Thymus (tissue), 11 donors: ENCODE measurements around the gene SPRYD4. TPM values are rescaled to one million over a fixed set of nuclear protein-coding genes. Genes with fewer than 3 reads are reported as not detected.
"Not testable (repeated sequence)": the region's sequence is repeated elsewhere in the genome, so short reads cannot be mapped to it uniquely, and the experiment has no call there.

Experiments used
- DNase-seq, 9 donors: peaks; one replicate each; pipeline ENCODE4 v3.0.0-alpha.2; 2013; ENCODE audit warnings: low spot score in 9 of 9, low read depth in 6 of 9, missing footprints in 1 of 9
- H3K27ac ChIP-seq, 2 donors: one replicate each; pipeline ENCODE4 v1.5.1; 2013; ENCODE audit warnings: control low read depth in 1 of 2, low read depth in 1 of 2, low read length in 1 of 2, mild to moderate bottlenecking in 1 of 2, moderate library complexity in 1 of 2
- H3K27me3 ChIP-seq, 2 donors: one replicate each; pipeline ENCODE4 v1.5.1; 2013; ENCODE audit warnings: low read length in 1 of 2; ENCODE audit not compliant: control insufficient read depth in 2 of 2, insufficient read depth in 1 of 2
- H3K36me3 ChIP-seq, 2 donors: one replicate each; pipeline ENCODE4 v1.5.1; 2013; ENCODE audit warnings: low read length in 1 of 2, mild to moderate bottlenecking in 1 of 2, moderate library complexity in 1 of 2; ENCODE audit not compliant: control insufficient read depth in 2 of 2, insufficient read depth in 2 of 2
- H3K4me1 ChIP-seq, 2 donors: one replicate each; pipeline ENCODE4 v1.5.1; 2013; ENCODE audit warnings: low read length in 2 of 2; ENCODE audit not compliant: control insufficient read depth in 2 of 2, insufficient read depth in 2 of 2
- H3K4me3 ChIP-seq, 2 donors: one replicate each; pipeline ENCODE4 v1.5.1; 2013; ENCODE audit warnings: low read length in 2 of 2, control low read depth in 1 of 2, mild to moderate bottlenecking in 1 of 2
- H3K9me3 ChIP-seq, 2 donors: one replicate each; pipeline ENCODE4 v1.5.1; 2013; ENCODE audit warnings: low read length in 1 of 2, mild to moderate bottlenecking in 1 of 2; ENCODE audit not compliant: control insufficient read depth in 2 of 2, insufficient read depth in 1 of 2
- WGBS: extraction: QIAGEN DNeasy Blood & Tissue Kit; methylation state at CpG from one replicate; pipeline ENCODE4 v1.1.7; 2013; 5-methylcytosine and 5-hydroxymethylcytosine counted together
- polyA plus RNA-seq: library from polyadenylated mRNA; stranded (reverse); fragments of 200-250 nt; gene quantifications from one replicate; pipeline ENCODE4 v1.2.3, GENCODE V29; 2013
- total RNA-seq: library from RNA; stranded (reverse); fragments of 120-200 nt; gene quantifications from one replicate; pipeline ENCODE4 v1.2.4, GENCODE V29; 2013
- donor health status: healthy.

The SPRYD4 gene
- total and polyA plus RNA-seq, 2 donors = 1.2 to 1.8 TPM

DNA sequence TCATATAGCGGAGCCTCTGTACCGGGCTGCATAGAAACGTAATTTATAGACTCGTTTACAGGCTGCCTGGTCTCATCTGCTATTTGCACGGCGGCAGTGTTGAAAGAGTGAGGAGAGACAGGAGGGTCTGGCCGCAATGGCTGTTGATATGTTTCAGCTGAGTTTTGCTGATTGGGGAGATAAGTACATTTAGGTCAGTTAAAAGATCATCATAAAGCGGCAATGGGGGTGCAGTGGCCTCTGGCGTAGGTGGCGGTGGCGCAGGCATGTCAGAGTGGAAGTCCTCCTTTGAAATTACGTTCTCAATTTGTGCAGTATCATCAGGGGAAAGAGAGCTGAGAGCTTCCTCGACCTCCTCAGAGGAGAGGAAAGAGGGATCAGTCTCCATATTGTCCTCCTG lies 31.5 kb downstream of the SPRYD4 start:
- DNase-seq, H3K4me3 ChIP-seq, H3K4me1 ChIP-seq, H3K36me3 ChIP-seq, H3K9me3 ChIP-seq, H3K27ac ChIP-seq: not testable (repeated sequence)
- H3K27me3 ChIP-seq = peaks cover 0 to 27% of the 10 kb centered on the region in 2 donors
- WGBS = 88% methylated on average over 13 of the region's 13 CpGs

DNA sequence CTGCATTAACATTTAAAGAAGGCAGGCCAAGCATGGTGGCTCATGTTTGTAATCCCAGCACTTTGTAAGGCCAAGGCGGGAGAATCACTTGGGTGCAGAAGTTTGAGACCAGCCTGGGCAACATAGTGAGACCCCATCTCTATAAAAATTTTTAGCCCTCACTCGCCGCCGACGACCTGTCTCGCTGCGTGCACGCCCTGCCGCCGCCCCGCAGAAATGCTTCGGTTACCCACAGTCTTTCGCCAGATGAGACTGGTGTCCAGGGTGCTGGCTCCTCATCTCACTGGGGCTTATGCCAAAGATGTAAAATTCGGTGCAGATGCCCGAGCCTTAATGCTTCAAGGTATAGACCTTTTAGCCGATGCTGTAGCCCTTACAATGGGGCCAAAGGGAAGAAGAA lies 42.4 kb downstream of the SPRYD4 start:
- Histone ChIP-seq H3K4me1 (no peaks in the 10 kb centered on the region), H3K9me3 (no peaks in the 10 kb centered on the region), H3K27ac (no peak overlapping the region), H3K36me3 (no peaks in the 10 kb centered on the region), H3K27me3 (no peaks in the 10 kb centered on the region), H3K4me3 (no peak overlapping the region)
- WGBS = 98% methylated on average over 16 of the region's 16 CpGs
- no peak for DNase-seq

DNA sequence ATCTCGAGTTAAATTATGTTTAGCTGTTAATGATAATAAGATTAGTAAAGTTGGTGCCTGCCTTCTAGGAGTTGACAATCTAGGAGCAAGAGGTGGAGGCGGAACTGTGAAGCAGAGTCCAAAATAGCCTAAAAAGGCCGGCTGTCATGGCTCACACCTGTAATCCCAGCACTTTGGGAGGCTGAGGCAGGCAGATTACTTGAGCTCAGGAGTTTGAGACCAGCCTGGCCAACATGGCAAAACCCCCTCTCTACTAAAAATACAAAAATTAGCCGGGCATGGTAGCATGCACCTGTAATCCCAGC lies 45.6 kb downstream of the SPRYD4 start:
- H3K36me3 ChIP-seq, DNase-seq, H3K9me3 ChIP-seq, H3K27me3 ChIP-seq, H3K4me3 ChIP-seq, H3K4me1 ChIP-seq, H3K27ac ChIP-seq: not testable (repeated sequence)
- WGBS = 73% methylated on average over 4 of the region's 4 CpGs

DNA sequence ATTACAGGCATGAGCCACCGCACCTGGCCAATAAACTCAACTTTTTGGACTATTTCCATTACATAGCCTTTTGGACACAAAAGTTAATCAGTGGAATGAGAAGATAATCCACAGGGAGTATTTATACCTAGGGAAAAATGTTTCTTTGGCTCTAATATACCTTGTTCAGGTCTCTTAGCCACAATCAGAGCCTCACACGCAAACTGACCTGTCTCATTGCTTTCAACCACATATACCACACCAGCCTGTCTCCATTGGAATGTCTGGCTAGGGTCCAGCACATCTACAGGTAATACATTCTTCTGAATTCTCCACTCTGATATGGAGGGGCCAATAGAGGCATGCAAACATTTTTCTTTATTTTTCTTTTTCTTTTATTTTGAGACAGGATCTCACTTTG lies 49.5 kb downstream of the SPRYD4 start:
- H3K27me3 ChIP-seq = no peaks in the 10 kb centered on the region
- no peak for DNase-seq
- H3K4me1 ChIP-seq = peaks cover 4 to 14% of the 10 kb centered on the region in 2 donors
- WGBS = 96% methylated on average over 2 of the region's 2 CpGs
- H3K4me3 ChIP-seq = no peak overlapping the region
- H3K9me3 ChIP-seq = no peaks in the 10 kb centered on the region
- H3K27ac ChIP-seq = no peak overlapping the region
- H3K36me3 ChIP-seq = no peaks in the 10 kb centered on the region

DNA sequence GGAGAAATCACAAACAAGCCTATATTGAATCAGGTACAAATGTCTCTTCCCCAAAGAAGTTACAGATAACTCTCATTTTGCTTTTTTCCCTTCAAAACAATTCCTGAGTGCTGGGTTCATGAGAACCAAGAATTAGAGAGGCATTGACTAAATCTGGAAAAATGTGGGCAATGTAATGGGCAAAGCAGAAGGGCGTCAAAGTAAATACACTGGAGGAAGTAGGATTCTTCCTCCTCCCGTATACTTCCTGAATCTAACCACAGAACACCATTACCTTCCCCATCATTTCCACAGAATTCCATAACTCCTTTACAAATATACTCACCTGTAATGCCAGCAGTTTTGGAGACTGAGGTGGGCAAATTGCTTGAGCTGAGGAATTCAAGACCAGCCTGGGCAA lies 50.2 kb downstream of the SPRYD4 start:
- Histone ChIP-seq H3K27ac (no peak overlapping the region), H3K4me1 (peaks cover 4 to 14% of the 10 kb centered on the region in 2 donors)

DNA sequence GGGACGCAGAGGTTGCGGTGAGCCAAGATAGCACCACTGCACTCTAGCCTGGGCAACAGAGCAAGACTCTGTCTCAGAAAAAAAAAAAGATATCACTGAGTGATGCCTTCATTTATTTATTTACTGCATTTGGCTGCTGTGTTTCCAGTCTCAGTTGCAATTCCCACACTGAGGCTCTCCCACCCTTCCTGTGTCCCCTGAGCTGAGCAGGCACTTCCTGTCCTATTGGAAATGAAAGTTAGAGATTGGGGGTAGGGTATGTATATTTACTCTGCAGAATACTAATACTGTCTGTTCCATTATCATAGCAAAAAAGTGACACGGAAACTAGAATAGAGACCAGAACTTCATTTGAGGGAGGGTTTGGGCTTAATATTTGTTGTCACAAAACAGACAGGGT lies 51.7 kb downstream of the SPRYD4 start:
- Histone ChIP-seq H3K36me3 (no peaks in the 10 kb centered on the region), H3K4me1 (peaks cover 4 to 14% of the 10 kb centered on the region in 2 donors)
- WGBS = 98% methylated on average over 3 of the region's 3 CpGs

More for the DNA sequence above, 50.2 kb downstream of the SPRYD4 start:
- 70% methylated on average over 2 of the region's 2 CpGs for WGBS
- no peak overlapping the region for H3K4me3 ChIP-seq
- no peaks in the 10 kb centered on the region for H3K9me3 ChIP-seq
- DNase-seq = no peak
- no peaks in the 10 kb centered on the region for H3K27me3 ChIP-seq
- no peaks in the 10 kb centered on the region for H3K36me3 ChIP-seq

DNA sequence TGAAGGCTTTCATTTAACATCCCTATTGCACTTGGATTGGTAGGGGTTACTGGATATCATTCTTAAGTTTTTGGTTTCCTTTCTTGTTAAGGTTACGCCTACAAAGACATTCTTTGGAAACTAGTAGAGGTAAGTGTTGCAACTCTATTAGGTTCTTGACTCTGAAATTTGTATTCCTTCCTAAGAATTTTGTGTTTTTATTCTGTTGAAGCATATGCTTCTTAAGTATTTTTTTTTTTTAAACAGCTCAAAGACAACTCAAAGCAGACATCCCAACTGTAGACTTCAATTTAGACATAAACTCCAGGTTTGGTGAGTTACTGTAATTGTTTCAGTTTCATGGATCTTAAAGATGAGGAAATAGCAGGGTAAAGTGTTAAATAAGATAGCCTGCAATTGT lies 52.1 kb downstream of the SPRYD4 start:
- Histone ChIP-seq H3K27ac (no peak overlapping the region), H3K36me3 (no peaks in the 10 kb centered on the region), H3K27me3 (no peaks in the 10 kb centered on the region), H3K9me3 (no peaks in the 10 kb centered on the region), H3K4me3 (no peak overlapping the region), H3K4me1 (peaks cover 4 to 14% of the 10 kb centered on the region in 2 donors)
- peak in 1 of 9 donors; percentile 7 for DNase-seq
- WGBS = 93% methylated on average over 1 of the region's 1 CpG

More for the DNA sequence above, 51.7 kb downstream of the SPRYD4 start:
- H3K27ac ChIP-seq = no peak overlapping the region
- no peaks in the 10 kb centered on the region for H3K27me3 ChIP-seq
- H3K4me3 ChIP-seq = no peak overlapping the region
- DNase-seq = no peak
- no peaks in the 10 kb centered on the region for H3K9me3 ChIP-seq

DNA sequence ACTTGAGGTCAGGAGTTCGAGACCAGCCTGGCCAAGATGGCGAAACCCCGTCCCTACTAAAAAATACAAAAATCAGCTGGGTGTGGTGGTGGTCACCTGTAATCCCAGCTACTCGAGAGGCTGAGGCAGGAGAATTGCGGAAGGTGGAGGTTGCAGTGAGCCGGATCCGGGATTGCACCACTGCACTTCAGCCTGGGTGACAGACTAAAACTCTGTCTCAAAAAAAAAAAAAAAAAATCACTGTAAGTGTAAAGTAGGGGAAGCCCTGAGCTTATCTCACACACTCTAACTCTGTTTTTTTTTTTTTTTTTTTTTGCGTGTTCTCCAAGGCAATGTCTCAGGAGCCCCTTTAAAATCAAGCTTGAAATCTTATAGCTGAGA lies 52.8 kb downstream of the SPRYD4 start:
- H3K36me3 ChIP-seq = no peaks in the 10 kb centered on the region
- H3K27ac ChIP-seq = peak overlapping the region in 1 of 2 donors; percentile 75
- WGBS = 74% methylated on average over 8 of the region's 8 CpGs
- no peaks in the 10 kb centered on the region for H3K9me3 ChIP-seq
- H3K27me3 ChIP-seq = no peaks in the 10 kb centered on the region
- peak overlapping the region; percentile 46 to 56 for H3K4me3 ChIP-seq
- peaks cover 4 to 14% of the 10 kb centered on the region in 2 donors for H3K4me1 ChIP-seq
- DNase-seq = no peak

DNA sequence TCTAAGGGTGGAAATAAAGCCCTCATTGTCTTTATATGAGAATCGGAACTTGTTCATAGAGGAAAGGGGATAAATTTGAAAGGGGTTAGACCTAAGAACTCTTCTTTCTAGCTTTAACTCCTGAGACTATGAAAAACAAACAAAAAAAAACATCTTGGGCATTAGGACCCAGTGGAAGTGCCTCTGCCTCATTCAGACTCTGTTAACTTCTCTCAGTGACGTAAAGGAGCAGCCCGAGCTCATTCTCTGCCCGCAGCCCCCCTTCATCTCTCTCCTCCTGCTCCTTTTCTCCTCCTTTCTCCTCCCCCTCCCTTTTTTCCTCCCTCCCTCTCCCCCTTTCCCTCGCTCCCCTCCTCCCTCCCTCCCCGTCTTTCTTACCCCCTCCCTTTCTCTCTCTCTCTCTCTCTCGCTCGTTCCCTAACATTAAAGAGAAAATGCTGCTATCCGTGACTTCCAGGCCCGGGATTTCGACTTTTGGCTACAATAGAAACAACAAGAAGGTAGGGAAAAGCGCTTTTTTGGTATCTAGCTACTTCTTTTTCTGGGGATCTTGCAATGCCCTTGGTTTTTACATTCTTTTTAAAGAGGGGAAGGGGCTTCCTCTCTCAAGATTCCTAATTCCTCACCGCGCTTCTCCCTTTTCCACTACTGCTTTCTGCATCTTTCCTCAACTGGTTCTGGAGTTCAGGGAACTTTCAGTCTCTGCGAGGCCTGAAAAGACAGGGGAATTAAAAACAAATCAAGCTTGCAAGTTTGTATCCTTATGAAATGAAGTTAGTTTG lies 53.4 kb downstream of the SPRYD4 start, which contains the start of gene RBMS2:
RBMS2 (plus strand) TSS at position 231 of the 782 bp plus-strand sequence; CDS start at position 435, 204 bp downstream.
- Histone ChIP-seq H3K4me1 (peaks cover 4 to 14% of the 10 kb centered on the region in 2 donors), H3K9me3 (no peaks in the 10 kb centered on the region), H3K4me3 (peak within 1 kb of the TSS; percentile 46 to 56), H3K27ac (peak within 1 kb of the TSS; percentile 76 to 81), H3K36me3 (no peaks in the 10 kb centered on the region), H3K27me3 (no peaks in the 10 kb centered on the region)
- 7% methylated on average over 15 of the region's 15 CpGs for WGBS
- peak; percentile 44 to 85 (median 66) for DNase-seq
